Measurements from ENCODE around the gene KRTAP5-5.
"Not testable (repeated sequence)": the region's sequence is repeated elsewhere in the genome, so short reads cannot be mapped to it uniquely, and the experiment has no call there.

KRTAP5-5 gene

GRCh38 chr11:1667121-1667850 lies 37.7 kb downstream of the KRTAP5-5 start:
- no peaks in the 10 kb centered on the region for H3K9me3 ChIP-seq (ENCODE audit: insufficient read depth, low read length)
- H3K4me1 ChIP-seq (ENCODE audit: insufficient read depth, insufficient read length): peaks cover 16% of the 10 kb centered on the region
- H3K4me3 ChIP-seq (ENCODE audit: insufficient read length, low read depth): no peak overlapping the region
- no peak for DNase-seq (ENCODE audit: low read depth, low spot score)
- no peak overlapping the region for H3K9ac ChIP-seq (ENCODE audit: insufficient read length, low read depth)
- peaks cover 4% of the 10 kb centered on the region for H3K27me3 ChIP-seq (ENCODE audit: insufficient read depth, insufficient read length)
- TF ChIP-seq YY1 (IDR thresholded peaks at IDR 0.05; ENCODE audit: insufficient read depth, insufficient read length): no peak
- no peak for TF ChIP-seq ZNF274 (IDR thresholded peaks at IDR 0.05; ENCODE audit: low read depth, low read length)
- no peak for TF ChIP-seq SUZ12 (IDR thresholded peaks at IDR 0.05; ENCODE audit: extremely low read depth, insufficient read depth, insufficient read length)
- H3K36me3 ChIP-seq (ENCODE audit: insufficient read depth, insufficient read length, low read length): no peaks in the 10 kb centered on the region

DNA sequence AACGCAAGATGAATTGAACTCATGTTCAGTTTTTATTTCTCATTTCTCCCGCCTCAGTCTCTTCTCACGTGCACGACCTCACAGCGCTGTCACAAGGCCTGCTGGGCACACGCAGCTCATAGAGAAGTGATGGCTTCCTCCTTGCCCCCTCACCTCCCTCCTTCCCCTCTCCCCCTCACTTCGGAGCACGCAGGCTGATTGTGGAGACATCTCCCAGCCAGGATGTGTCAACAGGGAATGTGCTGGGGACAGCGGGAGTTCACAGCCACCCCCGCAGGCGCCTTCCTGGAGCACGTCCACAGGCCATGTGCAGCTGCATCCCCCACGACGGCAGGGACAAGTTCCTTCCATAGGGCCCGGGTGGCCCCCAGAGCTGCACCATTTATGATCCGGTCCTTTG lies 38.3 kb downstream of the KRTAP5-5 start:
- Histone ChIP-seq H3K4me3 (ENCODE audit: insufficient read length, low read depth) (no peak overlapping the region), H3K4me1 (ENCODE audit: insufficient read depth, insufficient read length) (peaks cover 16% of the 10 kb centered on the region), H3K36me3 (ENCODE audit: insufficient read depth, insufficient read length, low read length) (no peaks in the 10 kb centered on the region), H3K9ac (ENCODE audit: insufficient read length, low read depth) (no peak overlapping the region), H3K9me3 (ENCODE audit: insufficient read depth, low read length) (no peaks in the 10 kb centered on the region), H3K27me3 (ENCODE audit: insufficient read depth, insufficient read length) (peaks cover 4% of the 10 kb centered on the region)
- DNase-seq (ENCODE audit: low read depth, low spot score): no peak
- TF ChIP-seq SUZ12 (IDR thresholded peaks at IDR 0.05; ENCODE audit: extremely low read depth, insufficient read depth, insufficient read length) (no peak), ZNF274 (IDR thresholded peaks at IDR 0.05; ENCODE audit: low read depth, low read length) (no peak), YY1 (IDR thresholded peaks at IDR 0.05; ENCODE audit: insufficient read depth, insufficient read length) (no peak)

- peaks cover 16% of the 10 kb centered on the region for H3K4me1 ChIP-seq (ENCODE audit: insufficient read depth, insufficient read length)
- TF ChIP-seq YY1 (IDR thresholded peaks at IDR 0.05; ENCODE audit: insufficient read depth, insufficient read length) (no peak), SUZ12 (IDR thresholded peaks at IDR 0.05; ENCODE audit: extremely low read depth, insufficient read depth, insufficient read length) (no peak), ZNF274 (IDR thresholded peaks at IDR 0.05; ENCODE audit: low read depth, low read length) (no peak)
- H3K4me3 ChIP-seq (ENCODE audit: insufficient read length, low read depth): no peak overlapping the region
- H3K27me3 ChIP-seq (ENCODE audit: insufficient read depth, insufficient read length): peaks cover 4% of the 10 kb centered on the region
- H3K36me3 ChIP-seq (ENCODE audit: insufficient read depth, insufficient read length, low read length): no peaks in the 10 kb centered on the region
- no peak overlapping the region for H3K9ac ChIP-seq (ENCODE audit: insufficient read length, low read depth)
- H3K9me3 ChIP-seq (ENCODE audit: insufficient read depth, low read length): no peaks in the 10 kb centered on the region
- DNase-seq (ENCODE audit: low read depth, low spot score): no peak
These were observed 39.4 kb downstream of the KRTAP5-5 start for GRCh38 chr11:1668911-1669473.

- H3K9ac ChIP-seq (ENCODE audit: insufficient read length, low read depth): no peak overlapping the region
- TF ChIP-seq ZNF274 (IDR thresholded peaks at IDR 0.05; ENCODE audit: low read depth, low read length) (no peak), SUZ12 (IDR thresholded peaks at IDR 0.05; ENCODE audit: extremely low read depth, insufficient read depth, insufficient read length) (no peak), YY1 (IDR thresholded peaks at IDR 0.05; ENCODE audit: insufficient read depth, insufficient read length) (no peak)
- H3K9me3 ChIP-seq (ENCODE audit: insufficient read depth, low read length): no peaks in the 10 kb centered on the region
- H3K36me3 ChIP-seq (ENCODE audit: insufficient read depth, insufficient read length, low read length): no peaks in the 10 kb centered on the region
- no peak for DNase-seq (ENCODE audit: low read depth, low spot score)
- H3K27me3 ChIP-seq (ENCODE audit: insufficient read depth, insufficient read length): peaks cover 4% of the 10 kb centered on the region
- H3K4me3 ChIP-seq (ENCODE audit: insufficient read length, low read depth): no peak overlapping the region
- H3K4me1 ChIP-seq (ENCODE audit: insufficient read depth, insufficient read length): peaks cover 16% of the 10 kb centered on the region
These were observed 40.1 kb downstream of the KRTAP5-5 start for GRCh38 chr11:1669546-1670218.

DNA sequence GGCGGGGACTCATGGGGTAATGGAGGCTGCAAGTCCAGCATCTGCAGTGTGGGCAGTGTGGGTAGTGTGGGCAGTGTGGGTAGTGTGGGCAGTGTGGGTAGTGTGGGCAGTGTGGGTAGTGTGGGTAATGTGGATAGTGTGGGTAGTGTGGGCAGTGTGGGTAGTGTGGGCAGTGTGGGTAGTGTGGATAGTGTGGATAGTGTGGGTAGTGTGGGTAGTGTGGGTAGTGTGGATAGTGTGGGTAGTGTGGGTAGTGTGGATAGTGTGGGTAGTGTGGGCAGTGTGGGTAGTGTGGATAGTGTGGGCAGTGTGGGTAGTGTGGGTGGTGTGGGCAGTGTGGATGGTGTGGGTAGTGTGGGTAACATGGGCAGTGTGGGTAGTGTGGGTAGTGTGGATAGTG lies 40.9 kb downstream of the KRTAP5-5 start:
- DNase-seq (ENCODE audit: low read depth, low spot score); H3K36me3 ChIP-seq (ENCODE audit: insufficient read depth, insufficient read length, low read length); H3K4me3 ChIP-seq (ENCODE audit: insufficient read length, low read depth); H3K27me3 ChIP-seq (ENCODE audit: insufficient read depth, insufficient read length); H3K9me3 ChIP-seq (ENCODE audit: insufficient read depth, low read length): not testable (repeated sequence)
- H3K4me1 ChIP-seq (ENCODE audit: insufficient read depth, insufficient read length): peaks cover 16% of the 10 kb centered on the region
- H3K9ac ChIP-seq (ENCODE audit: insufficient read length, low read depth): peak overlapping the region; percentile 37

- Histone ChIP-seq H3K4me1 (ENCODE audit: insufficient read depth, insufficient read length) (peaks cover 16% of the 10 kb centered on the region), H3K9ac (ENCODE audit: insufficient read length, low read depth) (no peak overlapping the region), H3K36me3 (ENCODE audit: insufficient read depth, insufficient read length, low read length) (no peaks in the 10 kb centered on the region), H3K9me3 (ENCODE audit: insufficient read depth, low read length) (no peaks in the 10 kb centered on the region), H3K4me3 (ENCODE audit: insufficient read length, low read depth) (no peak overlapping the region), H3K27me3 (ENCODE audit: insufficient read depth, insufficient read length) (peaks cover 4% of the 10 kb centered on the region)
- DNase-seq (ENCODE audit: low read depth, low spot score): no peak
- TF ChIP-seq ZNF274 (IDR thresholded peaks at IDR 0.05; ENCODE audit: low read depth, low read length) (no peak), YY1 (IDR thresholded peaks at IDR 0.05; ENCODE audit: insufficient read depth, insufficient read length) (no peak), SUZ12 (IDR thresholded peaks at IDR 0.05; ENCODE audit: extremely low read depth, insufficient read depth, insufficient read length) (no peak)
These were observed 41.4 kb downstream of the KRTAP5-5 start for GRCh38 chr11:1670905-1671371.

- DNase-seq (ENCODE audit: low read depth, low spot score): no peak
- Histone ChIP-seq H3K4me3 (ENCODE audit: insufficient read length, low read depth) (no peak overlapping the region), H3K9me3 (ENCODE audit: insufficient read depth, low read length) (no peaks in the 10 kb centered on the region), H3K4me1 (ENCODE audit: insufficient read depth, insufficient read length) (peaks cover 16% of the 10 kb centered on the region), H3K36me3 (ENCODE audit: insufficient read depth, insufficient read length, low read length) (no peaks in the 10 kb centered on the region), H3K27me3 (ENCODE audit: insufficient read depth, insufficient read length) (peaks cover 4% of the 10 kb centered on the region), H3K9ac (ENCODE audit: insufficient read length, low read depth) (no peak overlapping the region)
- TF ChIP-seq ZNF274 (IDR thresholded peaks at IDR 0.05; ENCODE audit: low read depth, low read length): no peak
- TF ChIP-seq SUZ12 (IDR thresholded peaks at IDR 0.05; ENCODE audit: extremely low read depth, insufficient read depth, insufficient read length): no peak
- TF ChIP-seq YY1 (IDR thresholded peaks at IDR 0.05; ENCODE audit: insufficient read depth, insufficient read length): no peak
These were observed 42.1 kb downstream of the KRTAP5-5 start for GRCh38 chr11:1671658-1672057.

Measured in NT2/D1 (cell line).